DMS 273 treated with DMSO at 0.1 percent for 48 hours (cell line): ENCODE results near the gene KRTAP10-10.
"Not testable (repeated sequence)": the region's sequence is repeated elsewhere in the genome, so short reads cannot be mapped to it uniquely, and the experiment has no call there.

ENCODE experiments used
- DNase-seq: peaks from one replicate; lab custom pipeline; 2025; lab: John Stamatoyannopoulos, UW

Gene KRTAP10-10

DNA sequence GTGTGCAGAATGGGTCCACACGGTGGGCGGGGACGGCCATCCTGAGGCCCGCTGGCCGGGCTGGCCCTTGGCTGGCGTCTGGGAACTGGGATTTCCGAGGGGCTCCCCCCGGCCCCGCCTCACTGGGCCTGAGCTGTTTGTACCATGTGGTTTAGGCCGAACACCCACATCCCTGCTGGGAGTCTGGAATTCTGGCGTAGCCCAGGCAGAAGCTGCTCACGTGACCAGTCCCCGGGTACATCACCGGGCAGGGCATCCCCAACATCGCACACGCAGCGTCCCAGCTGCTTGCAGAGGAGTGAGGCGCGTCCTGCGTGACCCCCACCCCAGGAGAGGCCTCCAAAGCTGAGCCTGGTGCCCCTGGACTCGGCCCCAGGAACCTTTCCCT, 34.7 kb upstream of the KRTAP10-10 start:
- DNase-seq = no peak

DNA sequence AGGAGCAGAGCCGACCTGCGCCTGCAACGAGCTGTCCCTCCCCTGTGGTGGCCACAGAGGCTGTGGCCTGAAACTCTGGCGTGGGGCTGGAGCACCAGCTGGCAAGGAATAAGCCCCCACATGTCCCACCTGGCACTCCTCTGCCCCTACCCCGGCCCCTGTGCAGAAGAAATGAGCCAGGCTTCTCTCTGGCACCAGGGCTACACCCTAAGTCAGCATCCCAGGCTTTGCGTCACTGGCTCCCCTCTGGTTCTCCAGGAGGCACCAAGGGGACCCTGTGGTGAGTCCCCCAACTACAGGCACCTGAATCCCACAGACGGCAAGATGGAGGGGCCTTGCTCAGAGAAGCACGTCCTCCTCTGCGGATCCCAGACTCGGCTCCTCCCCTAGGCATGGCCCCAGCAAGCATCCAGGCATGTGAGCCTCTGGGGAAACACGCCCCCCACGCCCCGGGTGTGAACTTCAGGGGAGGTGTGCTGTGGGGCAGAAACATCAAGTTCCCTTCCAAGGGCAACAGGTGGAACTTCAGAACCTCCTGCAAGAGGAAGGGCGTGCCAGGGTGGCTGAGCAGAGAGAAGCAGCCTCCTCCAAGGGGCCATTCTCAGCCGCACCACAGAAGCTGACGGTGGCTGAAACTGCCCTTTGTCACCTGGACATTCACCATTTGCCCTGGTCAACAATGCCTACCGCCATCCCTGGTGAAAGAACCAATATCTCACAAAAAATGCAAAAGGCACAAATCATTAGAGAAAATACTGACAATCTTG, 33.9 kb upstream of the KRTAP10-10 start:
- no peak for DNase-seq

- no peak for DNase-seq
These were observed 33.2 kb upstream of the KRTAP10-10 start for GRCh38 chr21:44603911-44604310.

DNA sequence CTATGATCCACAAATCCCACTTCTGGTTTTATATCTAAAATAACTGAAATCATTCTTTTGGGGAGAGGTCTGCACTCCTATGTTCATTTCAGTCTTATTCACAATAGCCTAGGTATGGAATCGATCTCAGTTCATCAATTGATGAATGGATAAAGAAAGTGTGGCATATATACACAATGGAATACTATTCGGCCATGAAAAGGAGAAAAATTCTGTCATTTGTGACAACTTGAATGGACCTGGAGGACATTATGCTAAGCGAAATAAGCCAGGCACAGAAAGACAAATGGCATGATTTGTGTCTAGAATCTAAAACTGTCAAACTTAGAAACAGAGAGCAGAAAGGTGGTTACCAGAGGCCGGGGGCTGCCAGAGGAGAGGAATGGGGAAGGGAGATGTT, 30.7 kb upstream of the KRTAP10-10 start:
- DNase-seq = no peak

GRCh38 chr21:44609193-44609592, 28.0 kb upstream of the KRTAP10-10 start:
- DNase-seq = no peak

- not testable (repeated sequence) for DNase-seq
These were observed 26.9 kb upstream of the KRTAP10-10 start for GRCh38 chr21:44610157-44610843.

DNA sequence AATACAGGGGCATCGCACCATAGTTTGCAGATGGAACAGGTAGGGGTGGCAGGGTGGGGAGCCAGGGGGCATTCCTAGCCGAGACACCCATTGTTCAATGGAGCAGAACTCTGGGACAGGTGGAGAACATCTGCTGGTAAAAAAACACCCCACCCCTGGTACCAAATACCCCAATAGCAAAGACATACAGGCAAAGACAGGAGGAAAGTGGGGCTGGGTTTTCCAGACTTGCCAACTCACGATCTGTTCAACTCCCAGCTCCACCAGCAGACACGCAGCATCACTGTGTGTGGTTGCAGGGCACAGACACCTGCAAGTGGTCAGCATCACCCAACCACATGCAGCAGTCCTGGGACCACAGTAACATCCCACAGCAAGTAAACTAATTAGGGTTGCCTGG, 25.6 kb upstream of the KRTAP10-10 start:
- no peak for DNase-seq

GRCh38 chr21:44612029-44612486, 25.1 kb upstream of the KRTAP10-10 start, which contains the start of gene KRTAP10-8:
KRTAP10-8 (plus strand) TSS chr21:44612079; CDS start chr21:44612101, 22 bp downstream.
- DNase-seq = no peak

GRCh38 chr21:44612669-44613229, 24.4 kb upstream of the KRTAP10-10 start:
- DNase-seq = no peak

DNA sequence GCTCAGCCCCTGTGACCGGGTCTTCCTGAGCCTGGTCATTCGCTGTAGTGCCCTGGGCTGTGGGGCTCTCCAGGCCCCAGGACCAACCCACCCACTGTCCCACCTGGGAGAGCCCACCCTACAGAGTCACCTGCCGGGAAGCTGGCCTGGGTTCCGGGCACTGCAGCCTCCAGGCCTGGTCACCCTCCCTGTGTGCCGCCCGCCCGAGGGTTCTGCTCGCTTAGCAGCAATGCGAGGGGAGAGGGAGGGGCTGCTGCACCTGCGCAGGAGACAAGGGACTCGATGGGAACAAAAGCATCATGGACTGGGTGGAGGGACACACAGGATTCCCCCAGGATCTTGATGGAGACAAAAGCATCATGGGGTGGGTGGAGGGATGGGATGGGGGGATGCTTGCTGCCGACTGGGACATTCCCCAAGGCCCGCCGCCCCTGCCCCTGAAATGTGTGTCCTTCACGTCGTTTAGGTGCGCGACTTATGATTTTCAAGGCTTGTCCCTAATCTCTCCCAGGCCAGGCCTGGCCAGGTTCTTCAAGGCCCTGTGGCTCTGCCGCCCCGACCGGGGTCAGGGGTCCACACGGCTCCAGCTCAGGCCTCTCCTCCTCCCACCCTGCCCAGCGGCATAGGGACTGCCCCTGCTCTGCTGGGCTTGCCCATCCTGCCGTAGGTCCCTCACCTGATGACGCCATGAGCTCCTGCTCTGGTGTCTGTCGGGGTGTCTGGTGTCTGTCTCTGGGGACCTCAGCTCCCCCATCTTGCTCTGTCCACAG, 23.6 kb upstream of the KRTAP10-10 start:
- DNase-seq = no peak

- no peak for DNase-seq
These were observed 23.0 kb upstream of the KRTAP10-10 start for GRCh38 chr21:44614161-44614631.

DNA sequence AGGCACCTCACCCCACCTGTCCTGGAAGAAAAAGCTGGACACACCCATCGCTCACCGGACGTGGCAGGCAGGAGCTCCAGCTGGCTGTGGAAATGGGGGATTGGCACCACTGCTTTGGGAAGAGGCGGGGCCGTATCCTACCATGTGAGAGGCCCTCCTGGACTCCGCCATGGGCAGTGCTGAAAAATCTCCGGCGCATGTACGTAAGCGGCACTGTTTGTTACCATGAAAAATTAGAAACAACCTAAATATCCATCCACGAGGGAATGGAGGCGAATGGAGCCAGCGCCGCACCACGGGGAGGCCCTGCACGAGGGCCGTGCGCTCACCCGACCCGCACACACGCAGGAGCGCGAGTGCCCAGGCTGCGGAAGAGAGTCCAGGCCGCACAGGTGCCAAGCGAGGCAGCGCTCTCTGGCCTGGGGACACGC, 22.2 kb upstream of the KRTAP10-10 start:
- no peak for DNase-seq

- no peak for DNase-seq
These were observed 21.7 kb upstream of the KRTAP10-10 start for GRCh38 chr21:44615466-44615865.

DNA sequence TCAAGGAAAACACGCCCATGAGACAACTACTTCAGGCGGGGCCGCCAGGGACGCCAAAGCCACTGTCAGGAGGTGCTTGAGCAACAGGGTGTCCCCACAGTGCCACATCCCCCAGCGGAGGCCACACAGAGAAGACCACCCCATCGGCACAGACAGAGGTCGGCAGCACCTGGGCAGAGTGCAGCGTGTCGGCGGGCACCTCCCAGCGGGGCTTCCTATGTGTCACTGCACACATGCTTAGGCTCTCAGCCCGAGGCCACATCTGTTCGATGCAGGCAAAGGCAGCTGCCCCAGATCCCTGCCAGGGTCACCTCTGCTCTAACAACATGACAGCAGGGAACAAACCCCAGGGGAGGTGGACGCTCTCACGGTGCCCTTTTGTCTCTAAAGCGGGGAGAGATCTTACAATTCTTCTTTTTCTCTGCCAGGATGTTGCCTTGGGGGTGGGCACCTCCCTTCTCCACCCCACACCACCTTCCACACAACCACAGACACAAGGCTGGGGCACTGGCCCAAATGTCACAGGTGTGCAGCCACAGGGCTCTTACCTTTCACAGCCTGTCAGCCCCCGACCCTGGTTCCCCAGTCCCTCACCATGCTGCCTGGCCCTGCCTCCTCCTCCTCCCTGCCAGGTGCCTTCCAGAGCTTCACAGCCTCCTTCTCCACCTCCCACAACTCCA, 21.1 kb upstream of the KRTAP10-10 start:
- no peak for DNase-seq

DNA sequence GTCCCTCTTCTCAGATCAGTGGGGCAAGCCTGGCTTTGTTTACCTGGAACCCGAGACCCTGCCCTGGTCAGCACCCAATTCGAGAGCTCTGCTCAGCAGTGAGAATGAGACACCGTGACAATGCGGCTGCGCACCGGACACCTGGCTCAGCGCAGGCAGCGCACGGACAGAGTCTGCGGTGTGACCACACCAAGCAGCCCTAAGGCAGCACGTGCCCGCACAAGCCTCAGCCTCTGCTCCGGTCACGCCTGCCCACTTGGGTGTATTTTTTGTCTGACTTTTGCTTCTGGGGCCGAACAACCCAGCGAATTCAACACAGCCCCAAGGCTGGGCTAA, 20.6 kb upstream of the KRTAP10-10 start:
- DNase-seq = no peak

DNA sequence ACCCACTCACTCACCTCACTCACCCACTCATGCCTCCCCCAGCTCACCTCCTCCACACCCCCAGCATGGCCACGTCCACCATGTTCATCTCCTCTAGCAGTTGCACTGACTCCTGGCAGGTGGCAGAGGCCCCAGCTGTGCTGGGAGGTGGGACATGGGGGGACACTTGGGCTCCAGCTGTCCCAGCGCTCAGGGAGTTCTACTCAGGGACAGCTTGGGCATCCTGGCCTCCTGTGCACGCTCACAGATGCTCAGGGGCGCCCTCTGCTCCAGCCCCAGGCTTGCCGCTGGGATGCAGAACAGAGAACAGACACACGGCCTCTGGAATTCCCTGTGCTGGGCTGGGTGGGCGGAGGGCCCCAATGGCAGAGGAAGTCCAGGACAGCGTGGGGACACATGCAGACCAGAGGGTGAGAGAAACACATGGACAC, 20.1 kb upstream of the KRTAP10-10 start:
- no peak for DNase-seq

DNA sequence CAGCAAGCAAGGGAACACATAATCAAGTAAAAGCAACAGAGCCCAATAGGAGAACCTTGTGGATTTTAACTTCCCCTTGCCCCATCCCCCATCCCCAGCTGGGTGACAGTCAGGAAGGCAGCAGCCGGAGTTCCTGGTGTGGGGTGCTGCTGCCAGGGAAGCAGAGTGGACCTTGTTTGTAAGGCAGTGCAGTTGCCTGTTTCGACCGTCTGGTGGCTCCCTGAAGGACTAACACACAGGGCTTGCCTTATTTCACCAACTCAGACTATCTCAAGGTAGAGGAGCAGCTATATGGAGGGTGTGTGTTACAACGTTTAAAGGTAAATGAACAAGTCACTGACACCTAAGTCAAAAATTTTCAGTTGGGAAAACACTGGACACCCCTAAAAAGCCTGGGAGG, 18.7 kb upstream of the KRTAP10-10 start:
- DNase-seq = no peak

DNA sequence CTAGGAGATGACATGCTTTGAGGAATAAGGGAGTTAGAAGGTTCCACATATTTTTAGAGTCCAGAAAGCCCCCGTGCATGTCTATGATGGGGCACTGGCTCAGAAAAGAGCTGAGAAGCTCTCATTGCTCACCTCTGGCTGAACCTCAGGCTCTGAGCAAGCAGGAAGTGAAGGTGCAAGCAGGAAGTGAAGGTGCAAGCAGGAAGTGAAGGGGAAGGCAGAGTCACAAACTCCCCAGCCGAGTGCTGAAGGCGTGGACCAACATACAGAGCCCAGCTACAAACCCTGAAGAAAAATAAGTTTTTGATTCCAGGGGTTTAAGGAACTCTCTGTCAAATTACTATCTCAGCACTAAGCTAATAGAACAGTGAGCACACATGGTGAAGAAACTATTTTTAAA, 18.2 kb upstream of the KRTAP10-10 start:
- no peak for DNase-seq

- DNase-seq = no peak
These were observed 17.3 kb upstream of the KRTAP10-10 start for GRCh38 chr21:44619886-44620285.

DNA sequence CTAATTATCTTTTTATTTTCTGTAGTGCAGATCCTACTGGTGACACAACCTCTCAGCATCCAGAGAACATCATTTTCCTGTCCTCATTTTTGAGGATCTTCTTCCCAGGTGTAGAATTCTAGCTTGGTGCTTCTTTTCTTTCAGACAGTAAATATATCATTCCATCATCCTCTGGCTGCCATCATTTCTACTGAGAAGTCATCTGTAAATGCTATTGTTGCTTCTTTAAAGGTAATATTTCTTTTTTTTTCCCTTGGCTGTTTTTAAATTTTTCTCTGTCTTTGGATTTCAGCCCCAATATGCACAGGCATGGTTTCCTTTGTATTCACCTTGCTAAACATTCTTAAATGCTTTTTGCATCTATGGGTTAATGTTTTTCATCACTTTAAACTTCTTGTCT, 13.6 kb upstream of the KRTAP10-10 start:
- DNase-seq = no peak

DNA sequence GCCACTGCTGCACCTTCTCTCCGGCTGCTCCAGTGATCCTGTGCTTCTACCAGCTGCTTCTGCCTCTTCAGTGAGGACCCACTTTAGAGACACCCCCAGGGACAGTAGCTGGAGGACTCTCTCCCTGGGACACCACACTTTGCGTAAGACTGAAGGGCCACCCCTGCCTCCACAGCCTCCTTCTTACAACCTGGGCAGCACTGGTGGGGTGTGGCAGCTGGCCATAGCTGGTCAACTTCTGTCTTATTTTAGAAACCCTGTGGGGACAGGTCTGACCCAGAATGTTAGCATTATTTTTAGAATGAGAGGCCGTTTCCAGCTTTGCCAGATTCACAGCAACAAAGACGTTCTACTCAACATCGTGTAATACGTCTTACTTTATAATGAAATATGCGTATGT, 11.4 kb upstream of the KRTAP10-10 start:
- DNase-seq = no peak

DNA sequence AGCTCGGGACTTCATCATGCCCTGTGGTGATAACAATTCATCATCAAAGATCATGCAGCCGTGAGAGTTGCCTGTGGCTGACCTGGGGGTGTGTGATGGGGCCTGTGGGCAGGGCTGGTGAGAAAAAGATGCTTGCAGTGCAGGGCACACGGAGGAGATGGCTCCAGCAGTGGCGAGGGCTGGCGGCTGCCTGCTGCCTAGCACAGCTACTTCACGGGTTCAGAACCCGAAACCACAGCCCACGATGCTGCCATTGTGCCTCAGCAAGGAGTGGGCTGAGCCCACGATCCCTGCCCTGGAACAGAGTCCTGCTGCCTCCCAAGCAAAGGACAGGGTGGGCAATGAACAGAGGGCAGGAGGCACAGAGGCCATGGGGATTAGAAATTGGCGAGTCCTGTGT, 10.9 kb upstream of the KRTAP10-10 start:
- DNase-seq = no peak
